ENCODE measurements around the gene EFHC2. TPM values are rescaled to one million over a fixed set of nuclear protein-coding genes. Genes with fewer than 3 reads are reported as not detected.

Gene EFHC2
- total and polyA plus RNA-seq, 10 of the 15 experiments (the other 5 are each of a cell fraction or from before 2014, with no cell fraction given), result 0.56 TPM; not detected in 9

- TF ChIP-seq PRDM15 (CRISPR knock-in tag; IDR thresholded peaks at IDR 0.05) (no peak), SIX5 (IDR thresholded peaks at IDR 0.05; ENCODE audit: low read depth, low read length, severe bottlenecking) (no peak), RFX5 (IDR thresholded peaks at IDR 0.05; ENCODE audit: low read depth, low read length) (no peak)
Measured at GRCh38 chrX:44105228-44105913, 238.1 kb downstream of the EFHC2 start (continued).

- ChIA-PET SMC1A (ENCODE audit: uncharacterized antibody, unreplicated experiment) (no interaction called here), POLR2A (no interaction called here), RAD21 (ENCODE audit: unreplicated experiment) (no interaction called here), CTCF (no interaction called here)
- Histone ChIP-seq H3K4me1 (ENCODE audit: control insufficient read depth, insufficient read depth, low read length) (no peaks in the 10 kb centered on the region), H4K20me1 (ENCODE audit: control insufficient read depth, insufficient read depth) (no peaks in the 10 kb centered on the region), H3K36me3 (ENCODE audit: control insufficient read depth in 2 of 2, insufficient read depth in 2 of 2, low read length in 1 of 2) (no peaks in the 10 kb centered on the region), H3K4me2 (ENCODE audit: control insufficient read depth, insufficient read depth) (no peak overlapping the region), H3K27ac (ENCODE audit: control insufficient read depth, insufficient read depth) (no peak overlapping the region), H3K4me3 (no peak overlapping the region), H3K79me2 (ENCODE audit: control insufficient read depth, insufficient read depth, low read length) (no peaks in the 10 kb centered on the region), H2AFZ (ENCODE audit: control insufficient read depth, low read depth, low read length) (no peak overlapping the region), H3K9ac (ENCODE audit: control insufficient read depth, insufficient read depth, low read length) (no peak overlapping the region), H3K9me3 (replicated peaks; ENCODE audit: control insufficient read depth, insufficient read depth, low read length) (no peaks in the 10 kb centered on the region), H3K27me3 (replicated peaks in 1 of 2; ENCODE audit: control insufficient read depth in 2 of 2, insufficient read depth in 2 of 2, low read length in 1 of 2) (no peaks in the 10 kb centered on the region)
- FAIRE-seq (no peak), DNase-seq (ENCODE audit: low read depth, low spot score) (no peak), ATAC-seq (no peak)
- in situ Hi-C loops (cut with MboI), result no loop called here
- no TSS peak for BruUV-seq (replicated peaks)
- WGBS (ENCODE audit: insufficient coverage, insufficient replicate concordance, low lambda C conversion rate, missing lambda C conversion rate), result 39% methylated on average over 3 of the region's 3 CpGs
- intact Hi-C loops (cut with micrococcal nuclease; ENCODE audit: unreplicated experiment), result no loop called here
- no peak for TF ChIP-seq EZH2 (IDR thresholded peaks at IDR 0.05; ENCODE audit: borderline replicate concordance, control insufficient read depth, low read depth, low read length)
- no peak for TF ChIP-seq FOXM1 (IDR thresholded peaks at IDR 0.05; ENCODE audit: low read depth, low read length)
- no peak for TF ChIP-seq BMI1 (IDR thresholded peaks at IDR 0.05; ENCODE audit: borderline replicate concordance)
Measured at GRCh38 chrX:44104699-44105098, 238.8 kb downstream of the EFHC2 start.

Data from GM12878 (cell line).